MCF 10A (cell line): ENCODE results near the gene COL5A3. TPM values are rescaled to one million over a fixed set of nuclear protein-coding genes. Genes with fewer than 3 reads are reported as not detected.
"Not testable (repeated sequence)": the region's sequence is repeated elsewhere in the genome, so short reads cannot be mapped to it uniquely, and the experiment has no call there.

Experiments
- BruUV-seq: library from RNA; stranded (reverse); fragments of 400-500 nt; replicated peaks from 2 replicates; lab custom pipeline; 2021; lab: Mats Ljungman, UMichigan
- CTCF ChIA-PET: fragments of 300-600 bp; sonication (Branson Sonifier 250); formaldehyde crosslinking; extraction: SDS; loops from one replicate; lab custom pipeline; 2021; ENCODE audit warnings: antibody characterized with exemption, inconsistent platforms; lab: Yijun Ruan, JAX
- POLR2A ChIA-PET: fragments of 300-600, 350-650 bp; sonication (Branson Sonifier 250); formaldehyde crosslinking; extraction: SDS; loops from one replicate; lab custom pipeline; 2020; ENCODE audit warnings: antibody characterized with exemption, inconsistent platforms; lab: Yijun Ruan, JAX
- DNase-seq: peaks from one replicate; pipeline ENCODE4 v3.0.0-alpha.2; 2018; ENCODE audit not compliant: unreplicated experiment
- H3K27ac Mint-ChIP-seq: one replicate; pipeline ENCODE4 v1.8.0; 2022; ENCODE audit warnings: mild to moderate bottlenecking, low read depth, mixed read lengths; ENCODE audit not compliant: unreplicated experiment
- H3K27me3 Mint-ChIP-seq: one replicate; pipeline ENCODE4 v1.8.0; 2022; ENCODE audit warnings: mixed read lengths; ENCODE audit not compliant: insufficient read depth, unreplicated experiment
- H3K36me3 Mint-ChIP-seq: one replicate; pipeline ENCODE4 v1.8.0; 2022; ENCODE audit warnings: mild to moderate bottlenecking, moderate library complexity, mixed read lengths; ENCODE audit not compliant: insufficient read depth, unreplicated experiment
- H3K4me1 Mint-ChIP-seq: one replicate; pipeline ENCODE4 v1.8.0; 2022; ENCODE audit warnings: mixed read lengths; ENCODE audit not compliant: insufficient read depth, unreplicated experiment
- H3K4me3 Mint-ChIP-seq: one replicate; pipeline ENCODE4 v1.8.0; 2022; ENCODE audit warnings: mild to moderate bottlenecking, moderate library complexity, mixed read lengths; ENCODE audit not compliant: unreplicated experiment
- H3K9me3 Mint-ChIP-seq: one replicate; pipeline ENCODE4 v1.8.0; 2022; ENCODE audit warnings: mixed read lengths; ENCODE audit not compliant: unreplicated experiment
- intact Hi-C: fragments of 100-400 bp; cut with micrococcal nuclease; formaldehyde crosslinking; loops from 2 replicates; pipeline ENCODE4 v1.14.1; 2022
- total RNA-seq: library from RNA; stranded (reverse); gene quantifications from 2 replicates; pipeline ENCODE4 v1.2.3, GENCODE V29; 2022
- TF ChIP-seq, protein P1 (sequence below): fragments of 200-600 bp; IDR thresholded peaks from one replicate; pipeline ENCODE4 v1.8.0; 2022; ENCODE audit warnings: antibody characterized with exemption, mild to moderate bottlenecking; ENCODE audit not compliant: unreplicated experiment

Gene COL5A3
- total RNA-seq, 1 experiment from 2014 or later = 1.5 TPM

DNA sequence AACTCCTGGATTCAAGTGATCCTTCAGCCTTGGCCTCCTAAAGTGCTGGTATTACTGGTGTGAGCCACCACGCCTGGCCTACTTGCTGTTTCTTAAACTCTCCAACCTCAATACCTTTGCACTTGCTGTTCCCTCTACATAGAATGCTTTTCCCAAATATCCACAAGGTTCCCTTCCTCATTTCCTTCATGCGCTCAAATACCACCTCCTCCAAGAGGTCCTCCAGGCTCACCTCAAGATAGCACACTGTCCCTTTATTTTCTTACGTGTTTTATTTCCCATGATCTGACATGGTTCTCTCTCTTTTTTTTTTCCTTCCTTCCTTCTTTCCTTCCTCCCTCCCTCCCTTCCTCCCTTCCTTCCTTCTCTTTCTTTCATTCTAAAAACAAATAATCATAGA lies 16.4 kb upstream of the COL5A3 start:
- TF ChIP-seq, protein P1, sequence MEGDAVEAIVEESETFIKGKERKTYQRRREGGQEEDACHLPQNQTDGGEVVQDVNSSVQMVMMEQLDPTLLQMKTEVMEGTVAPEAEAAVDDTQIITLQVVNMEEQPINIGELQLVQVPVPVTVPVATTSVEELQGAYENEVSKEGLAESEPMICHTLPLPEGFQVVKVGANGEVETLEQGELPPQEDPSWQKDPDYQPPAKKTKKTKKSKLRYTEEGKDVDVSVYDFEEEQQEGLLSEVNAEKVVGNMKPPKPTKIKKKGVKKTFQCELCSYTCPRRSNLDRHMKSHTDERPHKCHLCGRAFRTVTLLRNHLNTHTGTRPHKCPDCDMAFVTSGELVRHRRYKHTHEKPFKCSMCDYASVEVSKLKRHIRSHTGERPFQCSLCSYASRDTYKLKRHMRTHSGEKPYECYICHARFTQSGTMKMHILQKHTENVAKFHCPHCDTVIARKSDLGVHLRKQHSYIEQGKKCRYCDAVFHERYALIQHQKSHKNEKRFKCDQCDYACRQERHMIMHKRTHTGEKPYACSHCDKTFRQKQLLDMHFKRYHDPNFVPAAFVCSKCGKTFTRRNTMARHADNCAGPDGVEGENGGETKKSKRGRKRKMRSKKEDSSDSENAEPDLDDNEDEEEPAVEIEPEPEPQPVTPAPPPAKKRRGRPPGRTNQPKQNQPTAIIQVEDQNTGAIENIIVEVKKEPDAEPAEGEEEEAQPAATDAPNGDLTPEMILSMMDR = no peak
- Mint-ChIP-seq H3K4me3 (no peak overlapping the region), H3K27me3 (peaks cover 11% of the 10 kb centered on the region), H3K27ac (no peak overlapping the region), H3K36me3 (no peaks in the 10 kb centered on the region), H3K4me1 (no peaks in the 10 kb centered on the region), H3K9me3 (no peaks in the 10 kb centered on the region)
- no TSS peak for BruUV-seq
- POLR2A ChIA-PET = interaction anchor here (1.1 kb wide), 1 partner anchor 12 kb away, joined by 3 read pairs; no protein-coding TSS in a partner anchor
- CTCF ChIA-PET = interaction anchor here (0.7 to 6.7 kb wide), 14 partner anchors 15 to 224 kb away, joined by 3 to 106 read pairs (median 5); no protein-coding TSS in a partner anchor
- no peak for DNase-seq
- intact Hi-C loops = loop anchor here (1.0 to 5.0 kb wide), 4 partner anchors 26 to 889 kb away; no protein-coding TSS in a partner anchor

DNA sequence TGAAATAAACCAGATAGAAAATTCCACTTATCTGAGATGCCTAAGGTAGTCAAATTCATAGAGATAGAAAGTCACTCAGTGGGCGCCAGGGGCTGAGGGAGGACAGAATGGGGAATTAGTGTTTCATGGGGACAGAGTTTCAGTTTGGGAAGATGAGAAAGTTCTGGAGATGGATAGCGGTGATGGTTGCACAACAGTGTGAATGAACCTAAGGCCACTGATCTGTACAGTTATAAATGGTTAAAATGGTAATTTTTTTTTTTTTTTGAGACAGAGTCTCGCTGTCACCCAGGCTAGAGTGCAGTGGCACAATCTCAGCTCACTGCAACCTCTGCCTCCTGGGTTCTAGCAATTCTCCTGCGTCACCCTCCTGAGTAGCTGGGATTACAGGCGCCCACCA lies 12.8 kb upstream of the COL5A3 start:
- intact Hi-C loops, H3K27ac Mint-ChIP-seq, H3K4me1 Mint-ChIP-seq, POLR2A ChIA-PET, DNase-seq, BruUV-seq, H3K9me3 Mint-ChIP-seq, H3K4me3 Mint-ChIP-seq, H3K36me3 Mint-ChIP-seq: not testable (repeated sequence)
- H3K27me3 Mint-ChIP-seq = peaks cover 22% of the 10 kb centered on the region
- CTCF ChIA-PET = interaction anchor here (0.6 kb wide), 1 partner anchor 102 kb away, joined by 4 read pairs; no protein-coding TSS in a partner anchor

DNA sequence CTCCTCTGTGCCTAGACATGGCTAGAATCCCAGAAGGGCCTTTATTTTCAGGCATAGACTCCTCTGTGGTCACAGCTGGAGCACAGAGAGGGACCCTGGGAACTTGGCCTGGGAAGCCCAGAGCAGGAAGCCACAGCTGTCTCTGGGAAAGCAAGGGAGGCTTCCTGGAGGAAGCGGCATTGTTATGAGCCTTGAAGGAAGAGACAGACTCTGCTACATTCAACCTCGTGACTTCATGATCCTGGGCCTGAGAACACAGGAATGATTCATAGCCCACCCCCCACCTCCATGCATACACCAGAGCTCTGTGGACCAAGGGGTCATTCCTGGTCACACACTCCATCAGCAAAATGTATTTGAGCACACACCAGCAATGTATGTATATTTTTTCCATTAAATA lies 11.6 kb upstream of the COL5A3 start:
- H3K4me1 Mint-ChIP-seq = no peaks in the 10 kb centered on the region
- H3K27me3 Mint-ChIP-seq = peaks cover 22% of the 10 kb centered on the region
- no peak for DNase-seq
- BruUV-seq = no TSS peak
- H3K27ac Mint-ChIP-seq = no peak overlapping the region
- TF ChIP-seq, protein P1 = no peak
- POLR2A ChIA-PET = no interaction called here
- H3K9me3 Mint-ChIP-seq = no peaks in the 10 kb centered on the region
- no peak overlapping the region for H3K4me3 Mint-ChIP-seq
- CTCF ChIA-PET = interaction anchor here (0.7 to 2.0 kb wide), 4 partner anchors 20 to 91 kb away, joined by 3 to 4 read pairs (median 4); no protein-coding TSS in a partner anchor
- H3K36me3 Mint-ChIP-seq = no peaks in the 10 kb centered on the region
- intact Hi-C loops = no loop called here

DNA sequence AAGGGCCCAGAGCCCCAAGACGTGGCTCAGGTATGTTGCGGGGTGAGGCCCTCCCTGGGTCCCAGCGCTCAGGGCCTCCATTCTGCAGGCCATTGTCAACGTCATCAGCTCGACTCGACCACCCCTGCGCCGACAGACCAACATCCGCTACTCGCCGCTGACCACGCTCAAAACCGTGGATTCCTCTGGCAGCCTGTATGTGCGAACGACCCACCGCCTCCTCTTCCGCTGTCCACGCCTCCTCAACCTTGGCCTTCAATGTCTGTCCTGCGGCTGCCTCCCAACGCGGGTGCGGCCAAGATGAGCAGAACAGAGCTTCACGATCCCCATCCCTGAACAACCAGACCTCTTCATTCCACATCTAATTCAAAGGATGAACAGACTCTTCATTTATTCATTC lies 11.1 kb upstream of the COL5A3 start:
- ChIA-PET CTCF (interaction anchor here (0.7 to 2.0 kb wide), 4 partner anchors 20 to 90 kb away, joined by 3 to 4 read pairs (median 4); no protein-coding TSS in a partner anchor), POLR2A (no interaction called here)
- no peak overlapping the region for H3K4me3 Mint-ChIP-seq
- no peaks in the 10 kb centered on the region for H3K4me1 Mint-ChIP-seq
- no peaks in the 10 kb centered on the region for H3K36me3 Mint-ChIP-seq
- no peak overlapping the region for H3K27ac Mint-ChIP-seq
- peaks cover 22% of the 10 kb centered on the region for H3K27me3 Mint-ChIP-seq
- no peaks in the 10 kb centered on the region for H3K9me3 Mint-ChIP-seq
- DNase-seq = no peak
- TF ChIP-seq, protein P1 = no peak
- intact Hi-C loops = no loop called here
- BruUV-seq = no TSS peak
